Activated CD4-positive, alpha-beta T cell treated with anti-CD3 and anti-CD28 coated beads, Interleukin-2, amount 50 U/mL, for 16 hours (primary cell): ENCODE measurements around the gene TCF4.

ENCODE experiments used
- DNase-seq: peaks from one replicate; pipeline ENCODE4 v3.0.0-alpha.2; 2020

The TCF4 gene

DNA sequence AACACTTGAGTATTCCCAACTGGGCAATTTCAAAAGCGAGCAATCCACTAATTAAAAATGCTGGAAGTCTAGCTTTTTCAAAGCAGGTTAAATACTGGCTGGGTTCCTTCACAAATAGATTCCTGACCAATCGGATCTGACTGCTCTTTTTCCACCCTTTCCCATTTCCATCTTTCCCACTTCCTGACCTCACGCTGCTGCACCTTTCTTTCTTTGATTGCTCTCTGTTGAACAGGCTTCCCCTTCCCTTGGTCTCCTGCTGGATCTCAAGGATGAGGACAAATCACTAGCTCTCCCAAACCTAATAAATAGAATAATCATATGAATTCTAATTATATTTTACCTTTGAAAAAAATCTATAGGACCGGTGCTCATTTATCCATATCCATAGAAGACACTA lies 121.2 kb downstream of the TCF4 start:
- no peak for DNase-seq

DNA sequence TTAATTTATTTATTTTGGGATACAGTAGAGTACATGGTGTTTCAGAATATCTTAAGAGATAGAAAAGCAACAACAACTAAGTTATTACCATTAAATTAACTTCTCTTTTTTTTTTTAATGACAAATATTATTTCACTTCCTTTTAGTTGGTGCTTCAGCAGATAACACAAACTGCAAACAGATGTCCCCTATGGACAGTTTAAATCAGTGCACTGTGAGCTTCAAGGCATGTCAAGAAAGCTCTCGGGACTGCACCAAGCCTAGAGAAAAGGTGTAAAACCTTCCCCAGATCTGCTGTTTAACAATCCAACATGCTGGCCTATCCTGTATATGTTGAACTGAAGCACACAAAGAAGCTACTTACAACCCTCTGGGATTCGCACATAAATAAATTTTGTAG lies 122.7 kb downstream of the TCF4 start:
- DNase-seq: no peak

DNA sequence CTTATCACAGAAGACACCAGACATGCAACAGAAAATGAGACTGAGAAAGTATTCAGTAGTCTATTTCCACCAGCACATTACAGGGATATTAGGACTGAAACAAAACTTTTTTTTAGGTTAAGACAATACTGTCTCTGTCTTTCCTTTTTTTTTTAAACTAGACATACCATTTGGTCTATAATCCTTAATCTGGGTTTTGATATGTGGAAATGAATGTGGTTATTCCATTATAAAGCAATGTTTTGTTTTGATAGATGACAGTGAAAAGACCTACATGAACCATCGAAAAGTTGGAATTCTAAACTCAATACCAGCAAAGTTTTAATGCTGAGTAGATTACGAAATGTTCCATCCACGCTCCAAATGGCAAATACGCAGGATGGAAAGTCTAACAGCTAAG lies 123.4 kb downstream of the TCF4 start:
- DNase-seq: no peak

DNA sequence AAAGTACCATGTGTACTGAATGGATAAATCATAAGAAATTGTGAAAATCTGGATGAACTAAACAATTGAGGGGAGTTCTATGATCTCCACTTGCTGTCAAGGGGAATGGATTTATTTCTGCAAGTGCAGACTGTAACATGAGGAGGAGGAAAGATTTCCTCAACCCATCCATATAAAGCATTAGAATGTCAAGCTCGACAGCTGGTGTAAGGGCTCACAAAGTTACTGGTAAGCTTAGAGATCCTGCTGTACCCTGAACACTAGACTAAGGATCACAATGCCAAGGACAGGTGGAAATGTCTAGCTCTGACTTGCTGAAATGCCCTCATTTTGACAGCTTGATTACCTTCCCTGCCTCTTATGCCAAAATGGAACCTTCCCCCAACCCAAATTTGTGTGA lies 125.3 kb downstream of the TCF4 start:
- no peak for DNase-seq

GRCh38 chr18:55461848-55462247 lies 126.1 kb downstream of the TCF4 start:
- no peak for DNase-seq

DNA sequence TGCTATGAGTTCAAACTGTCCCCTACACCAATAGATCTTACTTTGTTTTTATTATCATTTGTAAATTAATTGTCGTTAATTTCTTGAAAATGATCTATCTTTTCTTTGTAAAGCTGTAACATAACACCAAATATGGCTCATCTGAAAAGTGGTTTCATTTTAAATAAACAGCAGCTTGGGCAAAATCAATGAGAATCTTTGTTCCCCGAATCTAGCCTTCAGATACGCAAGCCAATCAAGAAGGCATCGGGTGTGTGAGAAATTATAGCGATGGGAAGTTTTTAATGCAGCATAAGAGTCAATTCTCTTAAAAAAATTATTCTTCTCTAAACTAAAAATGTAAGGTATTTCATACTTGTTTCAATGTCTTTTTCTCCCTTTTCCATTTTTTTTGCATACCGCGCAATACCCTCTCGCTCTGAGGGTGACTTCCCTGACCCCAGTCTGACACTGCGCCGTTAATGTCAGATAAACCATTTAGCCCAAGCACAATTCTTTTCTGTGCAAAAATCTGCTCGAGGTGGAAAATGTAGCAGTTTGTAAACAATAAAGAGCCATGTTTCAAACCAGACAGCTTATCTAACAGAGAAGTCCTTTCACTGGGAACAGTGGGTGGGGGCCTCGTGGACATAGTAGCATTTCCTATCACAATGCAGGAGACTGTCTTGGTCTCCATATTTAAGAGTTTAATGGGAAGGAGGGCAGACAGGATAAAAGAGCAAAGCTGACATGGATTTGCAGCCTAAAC lies 129.4 kb downstream of the TCF4 start:
- no peak for DNase-seq

- DNase-seq: no peak
Measured at GRCh38 chr18:55457028-55457427, 131.0 kb downstream of the TCF4 start.

GRCh38 chr18:55455938-55456337 lies 132.1 kb downstream of the TCF4 start:
- DNase-seq: no peak

GRCh38 chr18:55453186-55453585 lies 134.8 kb downstream of the TCF4 start:
- DNase-seq: no peak

GRCh38 chr18:55452123-55452611 lies 135.8 kb downstream of the TCF4 start:
- no peak for DNase-seq

GRCh38 chr18:55449412-55450140 lies 138.4 kb downstream of the TCF4 start:
- DNase-seq: no peak

- no peak for DNase-seq
Measured at GRCh38 chr18:55448420-55448819, 139.6 kb downstream of the TCF4 start.

- no peak for DNase-seq
Measured at GRCh38 chr18:55447672-55448018, 140.3 kb downstream of the TCF4 start.

GRCh38 chr18:55446996-55447671 lies 140.9 kb downstream of the TCF4 start:
- no peak for DNase-seq

DNA sequence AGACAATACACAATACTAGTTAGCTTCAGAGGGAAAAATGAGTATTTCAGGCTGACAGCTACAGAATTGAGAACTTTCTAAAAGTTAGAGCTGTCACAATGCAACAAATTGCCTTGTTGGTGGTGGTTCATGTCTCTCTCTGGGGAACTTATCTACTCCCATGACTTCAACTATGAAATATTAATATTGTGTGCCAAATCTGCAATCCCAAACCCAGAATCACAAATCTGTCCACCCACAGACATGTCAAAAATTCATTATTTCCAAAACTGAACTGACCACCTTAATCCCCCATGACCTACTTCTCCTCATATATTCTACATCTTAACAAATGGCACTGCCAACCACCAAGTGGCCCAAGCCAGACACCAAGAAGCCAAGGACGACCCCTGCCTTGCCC lies 143.5 kb downstream of the TCF4 start:
- no peak for DNase-seq

- DNase-seq: no peak
Measured at GRCh38 chr18:55443776-55444175, 144.2 kb downstream of the TCF4 start.

- no peak for DNase-seq
Measured at GRCh38 chr18:55442561-55442960, 145.4 kb downstream of the TCF4 start.

- no peak for DNase-seq
Measured at GRCh38 chr18:55440988-55441387, 147.0 kb downstream of the TCF4 start.

DNA sequence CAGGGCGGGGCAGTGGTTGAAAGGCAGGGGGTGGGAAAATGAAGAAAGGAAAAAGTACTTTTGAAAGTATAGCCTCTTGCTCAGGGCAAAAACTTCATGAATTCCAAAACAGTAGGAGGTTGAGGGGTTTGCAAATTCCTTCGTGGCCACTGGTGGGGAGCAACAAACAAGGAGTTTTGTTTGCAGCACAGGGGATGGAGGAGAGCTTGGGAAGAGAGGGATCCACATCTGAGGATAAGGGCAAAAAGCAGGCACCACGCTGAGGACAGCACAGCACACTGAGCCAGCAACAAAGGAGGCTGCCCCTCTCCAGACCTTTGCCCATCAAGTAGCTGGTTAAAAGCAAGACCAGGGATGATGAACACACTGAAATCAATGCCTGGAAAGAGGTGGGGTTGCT lies 148.9 kb downstream of the TCF4 start:
- no peak for DNase-seq

DNA sequence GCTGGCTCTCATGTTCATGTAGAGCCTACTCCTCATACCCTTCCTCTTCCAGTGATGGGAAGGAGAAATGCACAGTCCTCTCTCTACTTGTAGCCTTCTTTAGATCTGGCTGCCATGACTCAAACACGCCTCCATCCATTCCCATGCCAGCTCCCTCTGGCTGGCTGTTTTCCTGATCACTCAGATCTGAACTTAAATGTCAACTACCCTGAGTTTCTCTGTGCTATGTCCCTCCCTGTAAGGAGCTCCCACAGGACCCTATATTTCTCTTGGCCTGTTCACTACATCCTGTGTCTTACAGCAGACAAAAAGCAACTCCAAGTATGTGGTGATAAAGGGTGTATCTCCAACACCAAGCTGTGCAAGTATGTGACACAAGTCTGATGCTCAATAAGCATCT lies 152.4 kb downstream of the TCF4 start:
- no peak for DNase-seq

DNA sequence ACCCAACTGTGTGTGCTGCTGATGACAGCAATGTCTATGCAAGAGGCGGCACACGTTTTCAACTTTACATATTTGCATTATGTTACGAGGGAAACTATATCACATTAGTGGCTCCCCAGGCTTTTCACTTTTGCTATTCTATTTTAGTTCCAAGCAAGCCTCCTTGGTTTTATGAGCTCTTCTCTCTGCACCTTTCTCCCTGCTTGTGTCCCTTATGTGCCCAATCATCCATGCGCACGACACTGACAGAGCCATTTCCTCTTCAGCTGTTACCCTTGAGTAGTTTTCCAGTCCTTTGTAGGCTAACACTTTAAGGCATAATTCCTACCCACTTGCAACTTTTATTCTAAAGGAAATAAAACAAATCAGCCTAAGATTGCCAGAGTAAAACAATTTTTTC lies 154.3 kb downstream of the TCF4 start:
- DNase-seq: no peak

DNA sequence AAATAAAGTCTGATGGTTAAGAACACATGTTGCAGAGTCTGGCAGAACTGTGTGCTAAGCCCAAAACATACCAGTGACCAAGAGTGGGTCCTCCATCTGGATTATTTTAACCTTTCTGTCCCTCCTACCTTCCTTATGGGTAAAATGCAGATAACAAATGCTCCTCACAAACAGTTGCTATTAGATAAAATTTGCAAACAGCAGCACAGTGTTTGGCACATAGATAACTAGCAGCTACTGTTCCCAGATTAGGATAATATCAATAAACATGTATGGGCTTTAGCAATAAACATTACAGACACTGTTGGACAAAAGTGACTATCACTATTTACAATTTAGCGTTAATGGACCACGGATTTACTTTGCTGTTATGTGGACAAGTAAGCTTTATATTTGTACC lies 154.9 kb downstream of the TCF4 start:
- DNase-seq: no peak

- DNase-seq: no peak
Measured at GRCh38 chr18:55432307-55433040, 155.5 kb downstream of the TCF4 start.
